IPS DF 6.9 (cell line): ENCODE measurements around the gene RPS6KA2.

Experiments used
- DNase-seq: peaks from one replicate; pipeline ENCODE4 v3.0.0-alpha.2; 2013; ENCODE audit warnings: low read depth, low spot score
- H3K27ac ChIP-seq: one replicate; pipeline ENCODE4 v1.5.1; 2013; ENCODE audit warnings: low read length, control low read depth
- H3K27me3 ChIP-seq: 2 replicates; pipeline ENCODE4 v1.6.1; 2013; ENCODE audit warnings: mild to moderate bottlenecking, low read length; ENCODE audit not compliant: control insufficient read depth, insufficient read depth
- H3K36me3 ChIP-seq: 2 replicates; pipeline ENCODE4 v1.6.1; 2013; ENCODE audit warnings: low read length; ENCODE audit not compliant: control insufficient read depth, insufficient read depth
- H3K4me1 ChIP-seq: 2 replicates; pipeline ENCODE4 v1.6.1; 2013; ENCODE audit warnings: low read length; ENCODE audit not compliant: control insufficient read depth, insufficient read depth
- H3K4me3 ChIP-seq: 2 replicates; pipeline ENCODE4 v1.5.1; 2013; ENCODE audit warnings: mild to moderate bottlenecking, low read length
- H3K9me3 ChIP-seq: 2 replicates; pipeline ENCODE4 v1.6.1; 2013; ENCODE audit warnings: low read length, inconsistent platforms; ENCODE audit not compliant: control insufficient read depth, insufficient read depth
- WGBS: extraction: QIAGEN DNeasy Blood & Tissue Kit; methylation state at CpG from one replicate; pipeline ENCODE4 v1.1.7; 2013; ENCODE audit warnings: mixed read lengths, missing lambda C conversion rate; ENCODE audit not compliant: insufficient read length, insufficient coverage; 5-methylcytosine and 5-hydroxymethylcytosine counted together

Gene RPS6KA2

DNA sequence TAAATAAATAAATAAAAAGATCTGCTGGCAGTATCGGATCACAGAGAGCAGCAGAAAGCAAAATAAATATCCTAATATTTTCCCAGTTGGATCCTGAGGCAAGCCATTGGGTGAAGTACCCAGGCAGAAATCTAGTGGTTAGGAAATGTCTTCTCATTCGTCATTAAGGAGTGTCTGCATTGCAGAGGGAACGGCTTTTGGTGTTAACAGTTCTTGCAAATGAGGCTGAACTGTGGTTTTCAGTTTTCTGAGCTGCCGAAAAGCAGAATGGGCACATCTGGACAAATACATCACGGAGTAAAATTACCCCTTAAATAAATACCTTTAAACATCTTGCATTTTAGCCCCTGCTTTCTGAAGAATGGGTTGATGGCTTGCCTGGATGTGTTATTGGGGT, 162.1 kb downstream of the RPS6KA2 start:
- no peak for DNase-seq
- Histone ChIP-seq H3K9me3 (no peaks in the 10 kb centered on the region), H3K4me3 (no peak overlapping the region), H3K36me3 (no peaks in the 10 kb centered on the region), H3K4me1 (no peaks in the 10 kb centered on the region), H3K27me3 (no peaks in the 10 kb centered on the region), H3K27ac (no peak overlapping the region)
- WGBS: no CpG with 5 or more reads among the region's 5 CpGs

DNA sequence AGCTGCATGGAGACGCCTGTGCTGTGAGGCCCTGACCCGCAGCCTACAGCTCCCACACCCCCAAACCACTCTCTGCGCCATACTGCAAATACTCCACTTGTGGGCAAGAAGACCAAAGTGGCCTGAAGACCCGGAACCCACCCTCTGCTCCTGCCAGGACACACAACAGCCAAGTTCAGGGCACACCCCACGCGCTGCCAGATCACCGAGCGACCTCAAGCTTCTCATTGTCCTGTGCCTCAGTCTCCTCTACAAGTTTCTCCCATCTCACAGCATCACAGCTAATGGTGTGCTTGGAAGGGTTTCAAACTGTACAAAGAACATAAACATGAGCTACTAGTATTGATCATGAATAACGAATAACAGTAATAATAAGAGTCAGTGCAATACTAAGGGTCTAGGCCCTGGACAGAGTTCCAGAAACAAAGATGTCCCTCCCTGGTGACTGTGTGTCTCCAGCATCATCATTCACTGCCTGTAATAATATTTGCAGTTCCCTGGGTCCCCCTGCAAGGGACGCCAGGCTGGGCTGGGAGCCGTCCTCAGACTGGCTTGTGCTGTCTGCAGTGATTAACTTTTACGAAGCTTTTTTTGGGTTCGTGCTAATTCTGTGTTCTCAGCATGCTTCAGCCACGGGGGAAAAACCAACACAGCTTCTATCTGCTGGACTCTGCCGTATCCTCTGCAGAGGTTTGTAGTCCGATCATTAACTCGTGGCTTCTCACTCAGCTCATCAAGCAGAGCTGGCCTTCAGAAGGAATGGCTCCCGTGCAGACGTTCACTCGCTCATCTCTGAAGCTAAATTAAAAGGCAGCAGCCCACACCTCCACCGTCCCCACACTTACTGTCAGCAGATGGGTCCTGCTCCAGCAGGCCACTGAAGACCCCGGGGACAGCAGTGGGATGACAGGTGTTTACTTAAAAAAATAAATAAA, 162.7 kb downstream of the RPS6KA2 start:
- Histone ChIP-seq H3K9me3 (no peaks in the 10 kb centered on the region), H3K27ac (no peak overlapping the region), H3K4me3 (no peak overlapping the region), H3K4me1 (no peaks in the 10 kb centered on the region), H3K36me3 (no peaks in the 10 kb centered on the region), H3K27me3 (no peaks in the 10 kb centered on the region)
- no peak for DNase-seq
- no CpG with 5 or more reads among the region's 22 CpGs for WGBS

DNA sequence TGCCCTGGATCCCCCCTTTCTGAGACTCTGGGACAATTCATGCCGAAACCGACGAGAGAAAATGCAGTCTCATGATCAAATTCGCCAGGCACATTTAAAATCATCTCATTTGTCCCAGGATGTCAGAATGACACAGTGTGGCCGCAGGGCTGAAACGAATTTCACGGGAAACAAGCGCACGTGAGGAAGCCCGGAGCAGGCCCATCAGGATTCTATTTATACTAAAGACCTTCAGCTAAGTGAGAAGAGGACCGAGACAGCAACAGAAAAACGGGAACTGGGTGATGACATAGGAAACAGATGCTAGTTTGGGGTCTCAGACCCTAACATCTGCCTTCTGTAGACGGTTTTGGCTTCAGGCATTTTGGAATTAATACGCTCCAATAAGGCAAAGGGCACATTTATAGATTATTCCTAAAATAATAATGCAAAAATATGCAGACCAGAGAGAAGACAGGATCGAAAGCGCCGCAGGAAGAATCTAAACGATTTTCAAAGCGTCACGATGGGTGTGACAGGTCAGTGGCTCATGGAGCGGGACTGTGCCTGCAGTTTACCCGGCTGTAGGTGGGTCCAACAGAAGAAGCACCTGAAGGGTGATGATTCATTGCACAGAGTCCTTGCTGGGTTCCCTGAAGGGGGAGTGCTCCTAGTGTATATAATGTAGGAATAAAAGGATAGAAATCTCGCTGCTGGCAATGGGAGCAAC, 163.5 kb downstream of the RPS6KA2 start:
- H3K27me3 ChIP-seq: no peaks in the 10 kb centered on the region
- no peak overlapping the region for H3K4me3 ChIP-seq
- WGBS: no CpG with 5 or more reads among the region's 23 CpGs
- H3K4me1 ChIP-seq: no peaks in the 10 kb centered on the region
- no peaks in the 10 kb centered on the region for H3K9me3 ChIP-seq
- H3K27ac ChIP-seq: no peak overlapping the region
- H3K36me3 ChIP-seq: no peaks in the 10 kb centered on the region
- DNase-seq: no peak

DNA sequence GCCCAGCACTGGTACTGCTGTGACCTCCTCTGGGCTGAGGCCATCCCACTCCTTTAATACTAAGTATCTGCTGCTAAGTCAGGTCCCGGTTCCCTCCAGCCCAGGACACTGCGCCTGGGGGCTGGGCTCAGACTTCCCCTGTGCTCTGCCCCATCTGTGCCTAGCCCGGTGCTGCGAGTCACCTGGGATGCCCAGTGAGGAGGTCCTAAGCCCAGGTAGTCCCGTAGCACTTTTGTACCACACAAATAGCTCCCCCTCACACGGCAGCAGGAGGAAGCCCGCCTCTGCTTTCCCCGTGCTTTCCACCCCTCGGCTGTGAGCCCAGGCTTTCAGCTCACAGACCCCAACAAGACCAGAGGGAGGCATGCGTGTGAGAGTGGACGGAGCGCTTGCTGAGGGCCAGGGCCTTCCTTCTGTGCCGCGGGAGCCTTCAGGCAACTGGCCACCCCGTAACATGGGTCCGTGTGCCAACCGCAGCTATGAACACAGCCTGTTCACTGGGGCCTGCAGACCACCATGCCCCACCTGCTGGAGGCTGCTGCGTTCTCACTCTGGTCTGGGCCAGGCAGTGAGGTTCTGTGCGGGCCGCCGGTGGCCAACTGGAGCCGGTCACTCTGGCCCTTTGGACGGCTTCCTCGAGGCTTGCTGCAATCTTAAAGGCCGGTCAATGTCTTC, 164.5 kb downstream of the RPS6KA2 start:
- no peaks in the 10 kb centered on the region for H3K27me3 ChIP-seq
- H3K27ac ChIP-seq: no peak overlapping the region
- no CpG with 5 or more reads among the region's 25 CpGs for WGBS
- H3K9me3 ChIP-seq: no peaks in the 10 kb centered on the region
- DNase-seq: no peak
- no peaks in the 10 kb centered on the region for H3K4me1 ChIP-seq
- no peak overlapping the region for H3K4me3 ChIP-seq
- H3K36me3 ChIP-seq: no peaks in the 10 kb centered on the region

GRCh38 chr6:166461821-166462460, 165.1 kb downstream of the RPS6KA2 start:
- no peak overlapping the region for H3K27ac ChIP-seq
- DNase-seq: no peak
- no CpG with 5 or more reads among the region's 9 CpGs for WGBS
- no peaks in the 10 kb centered on the region for H3K4me1 ChIP-seq
- no peak overlapping the region for H3K4me3 ChIP-seq
- no peaks in the 10 kb centered on the region for H3K27me3 ChIP-seq
- no peaks in the 10 kb centered on the region for H3K36me3 ChIP-seq
- H3K9me3 ChIP-seq: no peaks in the 10 kb centered on the region

GRCh38 chr6:166460473-166461437, 166.3 kb downstream of the RPS6KA2 start:
- no CpG with 5 or more reads among the region's 25 CpGs for WGBS

GRCh38 chr6:166459906-166460305, 167.1 kb downstream of the RPS6KA2 start:
- no peak for DNase-seq
- Histone ChIP-seq H3K27ac (no peak overlapping the region), H3K4me3 (no peak overlapping the region), H3K27me3 (no peaks in the 10 kb centered on the region), H3K4me1 (no peaks in the 10 kb centered on the region), H3K9me3 (no peaks in the 10 kb centered on the region), H3K36me3 (no peaks in the 10 kb centered on the region)
- WGBS: no CpG with 5 or more reads among the region's 10 CpGs

More at GRCh38 chr6:166460473-166461437, 166.3 kb downstream of the RPS6KA2 start:
- H3K27me3 ChIP-seq: no peaks in the 10 kb centered on the region
- H3K4me3 ChIP-seq: no peak overlapping the region
- H3K4me1 ChIP-seq: no peaks in the 10 kb centered on the region
- DNase-seq: no peak
- no peaks in the 10 kb centered on the region for H3K36me3 ChIP-seq
- no peaks in the 10 kb centered on the region for H3K9me3 ChIP-seq
- no peak overlapping the region for H3K27ac ChIP-seq

DNA sequence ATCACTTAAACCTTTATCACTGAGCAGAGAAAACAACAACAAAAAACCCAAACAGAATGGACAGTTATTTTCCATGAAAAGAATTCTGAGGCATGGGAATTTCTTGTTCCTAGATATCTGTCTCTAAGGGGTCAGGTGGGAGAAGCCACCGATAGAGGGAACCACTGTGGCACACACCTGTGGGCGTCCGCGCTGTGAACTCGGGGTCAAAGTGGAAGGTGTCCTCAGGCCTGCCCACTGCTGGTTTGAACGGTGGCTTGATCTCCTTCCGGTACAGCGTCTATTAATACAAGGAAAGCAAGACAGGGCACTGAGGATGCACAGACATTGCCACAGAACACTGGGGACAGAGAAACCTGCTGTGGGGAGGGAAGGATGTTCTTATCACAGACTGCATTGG, 167.8 kb downstream of the RPS6KA2 start:
- no peak overlapping the region for H3K4me3 ChIP-seq
- H3K27ac ChIP-seq: no peak overlapping the region
- no peaks in the 10 kb centered on the region for H3K36me3 ChIP-seq
- no peaks in the 10 kb centered on the region for H3K27me3 ChIP-seq
- DNase-seq: no peak
- WGBS: no CpG with 5 or more reads among the region's 8 CpGs
- H3K9me3 ChIP-seq: no peaks in the 10 kb centered on the region
- H3K4me1 ChIP-seq: no peaks in the 10 kb centered on the region

- Histone ChIP-seq H3K4me1 (no peaks in the 10 kb centered on the region), H3K9me3 (no peaks in the 10 kb centered on the region), H3K27me3 (no peaks in the 10 kb centered on the region), H3K27ac (no peak overlapping the region), H3K4me3 (no peak overlapping the region), H3K36me3 (no peaks in the 10 kb centered on the region)
- no CpG with 5 or more reads among the region's 6 CpGs for WGBS
- no peak for DNase-seq
These were observed 170.5 kb downstream of the RPS6KA2 start for GRCh38 chr6:166456395-166457156.
